ENCODE data around the gene CSRP1. TPM values are rescaled to one million over a fixed set of nuclear protein-coding genes. Genes with fewer than 3 reads are reported as not detected.

CSRP1 gene
- total RNA-seq, 1 donor from 2014 or later, result 6.2 TPM

DNA sequence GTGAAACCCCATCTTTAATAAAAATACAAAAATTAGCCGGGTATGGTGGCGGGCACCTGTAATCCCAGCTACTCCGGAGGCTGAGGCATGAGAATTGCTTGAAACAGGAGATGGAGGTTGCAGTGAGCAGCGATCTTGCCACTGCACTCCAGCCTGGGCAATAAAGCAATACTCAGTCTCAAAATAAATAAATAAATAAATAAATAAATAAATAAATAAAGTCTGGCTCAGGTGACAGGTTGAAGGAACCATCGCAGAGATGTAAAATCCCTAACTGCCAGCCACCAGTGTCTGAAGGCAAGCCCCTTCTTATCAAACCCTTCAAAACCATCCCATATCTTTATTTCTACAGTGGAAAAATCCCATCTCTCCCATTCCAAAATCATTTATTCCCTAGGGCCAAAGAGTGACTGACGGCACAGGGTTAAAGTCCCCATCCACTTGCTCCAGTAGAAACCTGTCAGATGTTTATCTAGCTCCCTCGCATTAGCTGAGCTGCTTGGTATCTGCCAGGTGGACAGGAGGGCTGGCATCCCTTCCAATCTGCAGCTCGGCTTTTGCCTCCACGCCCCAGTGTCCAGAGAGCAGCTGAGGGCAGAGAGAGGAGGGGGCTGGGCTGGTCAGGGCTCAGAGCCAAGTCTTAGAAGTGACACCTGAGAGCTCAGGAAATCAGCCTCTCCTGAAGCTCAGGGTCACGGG, 5.0 kb downstream of the CSRP1 start:
- H3K4me1 Mint-ChIP-seq (ENCODE audit: low read depth, unreplicated experiment), result peaks cover 7% of the 10 kb centered on the region

DNA sequence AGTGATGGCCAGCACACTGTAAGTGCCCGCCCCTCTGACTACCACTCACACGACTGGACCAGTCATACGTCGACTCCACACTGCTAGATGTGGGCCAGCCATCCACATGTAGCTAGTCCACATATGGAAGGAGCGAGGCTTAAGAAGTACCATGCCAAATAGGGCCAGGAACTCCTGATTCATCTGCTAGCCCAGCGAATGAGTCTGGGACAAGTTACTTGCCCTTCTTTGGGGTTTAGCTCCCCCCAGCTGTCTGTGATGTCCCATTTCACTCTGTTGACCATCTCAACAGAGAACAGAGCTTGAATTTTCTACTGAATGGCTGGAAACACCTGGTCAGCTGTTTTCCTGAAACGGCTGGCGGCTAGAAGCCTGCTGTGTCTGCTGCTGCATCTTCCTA, 5.8 kb downstream of the CSRP1 start:
- no peak overlapping the region for H3K27ac Mint-ChIP-seq (ENCODE audit: unreplicated experiment)
- TF ChIP-seq, protein P1, sequence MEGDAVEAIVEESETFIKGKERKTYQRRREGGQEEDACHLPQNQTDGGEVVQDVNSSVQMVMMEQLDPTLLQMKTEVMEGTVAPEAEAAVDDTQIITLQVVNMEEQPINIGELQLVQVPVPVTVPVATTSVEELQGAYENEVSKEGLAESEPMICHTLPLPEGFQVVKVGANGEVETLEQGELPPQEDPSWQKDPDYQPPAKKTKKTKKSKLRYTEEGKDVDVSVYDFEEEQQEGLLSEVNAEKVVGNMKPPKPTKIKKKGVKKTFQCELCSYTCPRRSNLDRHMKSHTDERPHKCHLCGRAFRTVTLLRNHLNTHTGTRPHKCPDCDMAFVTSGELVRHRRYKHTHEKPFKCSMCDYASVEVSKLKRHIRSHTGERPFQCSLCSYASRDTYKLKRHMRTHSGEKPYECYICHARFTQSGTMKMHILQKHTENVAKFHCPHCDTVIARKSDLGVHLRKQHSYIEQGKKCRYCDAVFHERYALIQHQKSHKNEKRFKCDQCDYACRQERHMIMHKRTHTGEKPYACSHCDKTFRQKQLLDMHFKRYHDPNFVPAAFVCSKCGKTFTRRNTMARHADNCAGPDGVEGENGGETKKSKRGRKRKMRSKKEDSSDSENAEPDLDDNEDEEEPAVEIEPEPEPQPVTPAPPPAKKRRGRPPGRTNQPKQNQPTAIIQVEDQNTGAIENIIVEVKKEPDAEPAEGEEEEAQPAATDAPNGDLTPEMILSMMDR (IDR thresholded peaks at IDR 0.05; ENCODE audit: partially characterized antibody, unreplicated experiment), result no peak
- no peak overlapping the region for H3K4me3 Mint-ChIP-seq (ENCODE audit: unreplicated experiment)
- peaks cover 6% of the 10 kb centered on the region for H3K27me3 Mint-ChIP-seq (ENCODE audit: unreplicated experiment)
- peaks cover 3% of the 10 kb centered on the region for H3K9me3 Mint-ChIP-seq (ENCODE audit: unreplicated experiment)
- no peak for DNase-seq
- H3K36me3 Mint-ChIP-seq (ENCODE audit: unreplicated experiment), result no peaks in the 10 kb centered on the region
- peaks cover 10% of the 10 kb centered on the region for H3K4me1 Mint-ChIP-seq (ENCODE audit: low read depth, unreplicated experiment)

More for the DNA sequence above, 5.0 kb downstream of the CSRP1 start:
- Mint-ChIP-seq H3K27me3 (ENCODE audit: unreplicated experiment) (peaks cover 6% of the 10 kb centered on the region), H3K36me3 (ENCODE audit: unreplicated experiment) (no peaks in the 10 kb centered on the region), H3K4me3 (ENCODE audit: unreplicated experiment) (no peak overlapping the region), H3K9me3 (ENCODE audit: unreplicated experiment) (peaks cover 2% of the 10 kb centered on the region), H3K27ac (ENCODE audit: unreplicated experiment) (no peak overlapping the region)
- DNase-seq, result no peak
- TF ChIP-seq, protein P1 (IDR thresholded peaks at IDR 0.05; ENCODE audit: partially characterized antibody, unreplicated experiment), result no peak

DNA sequence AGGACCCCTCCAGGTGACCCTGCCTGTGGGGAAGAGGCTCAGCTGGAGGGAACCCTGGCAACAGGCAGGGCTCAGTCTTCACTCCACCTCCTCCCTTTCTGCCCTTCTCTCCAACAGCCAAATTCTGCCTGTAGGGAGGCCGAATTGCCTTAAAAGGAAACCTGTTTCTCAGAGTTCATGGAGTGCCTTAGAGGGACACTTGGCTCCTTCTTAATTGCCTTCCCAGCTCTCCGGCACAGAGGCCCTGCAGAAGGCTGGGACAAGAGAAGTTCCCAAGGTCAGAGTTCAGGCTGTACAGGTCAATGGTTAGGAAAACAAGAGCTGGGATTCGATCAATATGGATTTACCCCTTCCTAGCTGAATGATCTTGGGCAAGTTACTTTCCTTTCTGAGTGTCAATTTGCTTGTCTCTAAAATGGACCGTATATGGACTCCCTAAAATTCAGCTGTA, 6.2 kb downstream of the CSRP1 start:
- no peak for DNase-seq
- peaks cover 9% of the 10 kb centered on the region for H3K27me3 Mint-ChIP-seq (ENCODE audit: unreplicated experiment)
- no peaks in the 10 kb centered on the region for H3K36me3 Mint-ChIP-seq (ENCODE audit: unreplicated experiment)
- no peak overlapping the region for H3K4me3 Mint-ChIP-seq (ENCODE audit: unreplicated experiment)
- no peak overlapping the region for H3K27ac Mint-ChIP-seq (ENCODE audit: unreplicated experiment)
- peaks cover 3% of the 10 kb centered on the region for H3K9me3 Mint-ChIP-seq (ENCODE audit: unreplicated experiment)
- TF ChIP-seq, protein P1 (IDR thresholded peaks at IDR 0.05; ENCODE audit: partially characterized antibody, unreplicated experiment), result no peak
- H3K4me1 Mint-ChIP-seq (ENCODE audit: low read depth, unreplicated experiment), result peaks cover 15% of the 10 kb centered on the region

DNA sequence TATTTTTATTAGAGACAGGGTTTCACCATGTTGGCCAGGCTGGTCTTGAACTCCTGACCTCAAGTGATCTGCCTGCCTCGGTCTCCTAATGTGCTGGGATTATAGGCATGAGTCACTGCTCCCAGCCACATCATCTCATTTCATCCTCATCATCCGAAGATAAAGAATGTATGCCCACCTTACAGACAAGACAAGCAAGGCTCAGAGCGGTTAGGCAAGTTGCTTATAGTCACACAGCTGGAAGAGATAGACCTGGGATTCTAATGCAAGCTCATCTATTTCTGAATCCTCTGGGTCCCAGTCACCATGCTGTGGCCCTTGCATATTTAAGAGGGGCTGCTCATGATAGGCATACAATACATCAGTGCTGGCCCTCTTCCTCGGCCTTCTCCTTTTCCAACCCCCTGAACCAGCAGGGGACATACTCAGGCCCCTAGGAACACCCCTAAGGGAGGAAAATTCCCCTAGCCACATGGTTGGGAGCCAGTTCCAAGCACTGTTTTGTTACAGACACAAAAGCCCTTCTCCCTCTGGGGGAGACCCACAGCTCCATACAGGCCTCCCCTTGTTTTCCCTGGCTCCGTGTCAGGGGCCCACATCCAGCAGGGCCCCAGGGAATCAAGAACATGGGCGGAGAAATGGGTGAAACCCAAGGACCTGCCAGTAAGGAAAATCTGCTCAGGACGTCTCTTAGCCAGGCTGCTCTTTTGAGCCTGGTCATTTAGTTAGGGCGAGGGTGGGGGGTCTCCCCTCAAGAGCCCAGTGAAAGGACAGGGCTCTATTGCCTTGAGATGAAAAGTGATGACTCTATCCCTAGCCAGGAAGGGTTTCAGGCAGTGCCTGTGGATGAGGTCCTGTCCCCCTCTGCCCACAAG, 6.9 kb downstream of the CSRP1 start:
- Mint-ChIP-seq H3K27me3 (ENCODE audit: unreplicated experiment) (peaks cover 9% of the 10 kb centered on the region), H3K4me1 (ENCODE audit: low read depth, unreplicated experiment) (peaks cover 17% of the 10 kb centered on the region), H3K27ac (ENCODE audit: unreplicated experiment) (no peak overlapping the region), H3K4me3 (ENCODE audit: unreplicated experiment) (no peak overlapping the region), H3K36me3 (ENCODE audit: unreplicated experiment) (no peaks in the 10 kb centered on the region), H3K9me3 (ENCODE audit: unreplicated experiment) (peaks cover 3% of the 10 kb centered on the region)
- DNase-seq, result no peak
- TF ChIP-seq, protein P1 (IDR thresholded peaks at IDR 0.05; ENCODE audit: partially characterized antibody, unreplicated experiment), result no peak

Data from glutamatergic neuron (in vitro differentiated cells).